ENCODE data around the gene H2BK1. TPM values are rescaled to one million over a fixed set of nuclear protein-coding genes. Genes with fewer than 3 reads are reported as not detected.

The H2BK1 gene
- total RNA-seq, 4 donors from 2014 or later = not detected

GRCh38 chr7:151198945-151199848 is 11.1 kb downstream of the H2BK1 start:
- ATAC-seq = peak; percentile 20
- H3K36me3 ChIP-seq = no peaks in the 10 kb centered on the region
- peaks cover 34% of the 10 kb centered on the region for H3K27me3 ChIP-seq
- no peaks in the 10 kb centered on the region for H3K9me3 ChIP-seq
- TF ChIP-seq CTCF (IDR thresholded peaks at IDR 0.05) = no peak
- no peak for TF ChIP-seq POLR2AphosphoS5 (IDR thresholded peaks at IDR 0.05)
- H3K4me3 ChIP-seq = no peak overlapping the region
- H3K4me1 ChIP-seq = peaks cover 0 to 13% (median 0%) of the 10 kb centered on the region in 3 donors
- H3K27ac ChIP-seq = no peak overlapping the region
- 39 to 69% methylated on average over 3 to 15 of the region's 30 CpGs for WGBS, 2 donors (ENCODE audit: low coverage in 1 of 2)

GRCh38 chr7:151197932-151198331 is 12.4 kb downstream of the H2BK1 start:
- H3K36me3 ChIP-seq = no peaks in the 10 kb centered on the region
- H3K4me1 ChIP-seq = peaks cover 0 to 13% (median 0%) of the 10 kb centered on the region in 3 donors
- TF ChIP-seq POLR2A (IDR thresholded peaks at IDR 0.05) (no peak), POLR2AphosphoS5 (IDR thresholded peaks at IDR 0.05) (no peak), EP300 (IDR thresholded peaks at IDR 0.05) (no peak), CTCF (IDR thresholded peaks at IDR 0.05) (no peak)
- H3K27ac ChIP-seq = no peak overlapping the region
- no peak overlapping the region for H3K4me3 ChIP-seq
- H3K27me3 ChIP-seq = peaks cover 22% of the 10 kb centered on the region
- H3K9me3 ChIP-seq = no peaks in the 10 kb centered on the region
- ATAC-seq = no peak

- TF ChIP-seq POLR2AphosphoS5 (IDR thresholded peaks at IDR 0.05) (no peak), EP300 (IDR thresholded peaks at IDR 0.05) (no peak), POLR2A (IDR thresholded peaks at IDR 0.05) (no peak), CTCF (IDR thresholded peaks at IDR 0.05) (no peak)
- no peak for ATAC-seq
- no peak overlapping the region for H3K4me3 ChIP-seq
- no peaks in the 10 kb centered on the region for H3K36me3 ChIP-seq
- no peak overlapping the region for H3K27ac ChIP-seq
- WGBS, 2 donors (ENCODE audit: low coverage in 1 of 2) = 26 to 27% methylated on average over 2 to 4 of the region's 19 CpGs
- H3K4me1 ChIP-seq = peaks cover 0 to 13% (median 0%) of the 10 kb centered on the region in 3 donors
- no peaks in the 10 kb centered on the region for H3K9me3 ChIP-seq
- H3K27me3 ChIP-seq = peaks cover 34% of the 10 kb centered on the region
Measured at GRCh38 chr7:151195616-151196450, 14.5 kb downstream of the H2BK1 start.

GRCh38 chr7:151194188-151194587 is 16.1 kb downstream of the H2BK1 start:
- no peak for TF ChIP-seq CTCF (IDR thresholded peaks at IDR 0.05)
- no peak for TF ChIP-seq POLR2AphosphoS5 (IDR thresholded peaks at IDR 0.05)
- TF ChIP-seq EP300 (IDR thresholded peaks at IDR 0.05) = no peak
- no peak for TF ChIP-seq POLR2A (IDR thresholded peaks at IDR 0.05)
- no peak overlapping the region for H3K4me3 ChIP-seq
- WGBS, 2 donors (ENCODE audit: low coverage in 1 of 2) = 82% methylated on average over 3 of the region's 7 CpGs; no CpG with 5 or more reads in 1 of the 2 donors
- H3K4me1 ChIP-seq = peaks cover 0 to 4% (median 0%) of the 10 kb centered on the region in 3 donors
- H3K27me3 ChIP-seq = peaks cover 34% of the 10 kb centered on the region
- no peaks in the 10 kb centered on the region for H3K9me3 ChIP-seq
- no peaks in the 10 kb centered on the region for H3K36me3 ChIP-seq
- no peak for ATAC-seq
- H3K27ac ChIP-seq = no peak overlapping the region

Data from gastroesophageal sphincter (tissue), 4 donors.